NCI-H345 treated with DMSO at 0.1 percent for 48 hours (cell line): ENCODE data around the gene CCDC201.
"Not testable (repeated sequence)": the region's sequence is repeated elsewhere in the genome, so short reads cannot be mapped to it uniquely, and the experiment has no call there.

ENCODE experiments used
- DNase-seq: peaks from one replicate; lab custom pipeline; 2025; ENCODE audit not compliant: unreplicated experiment; lab: John Stamatoyannopoulos, UW

The CCDC201 gene

DNA sequence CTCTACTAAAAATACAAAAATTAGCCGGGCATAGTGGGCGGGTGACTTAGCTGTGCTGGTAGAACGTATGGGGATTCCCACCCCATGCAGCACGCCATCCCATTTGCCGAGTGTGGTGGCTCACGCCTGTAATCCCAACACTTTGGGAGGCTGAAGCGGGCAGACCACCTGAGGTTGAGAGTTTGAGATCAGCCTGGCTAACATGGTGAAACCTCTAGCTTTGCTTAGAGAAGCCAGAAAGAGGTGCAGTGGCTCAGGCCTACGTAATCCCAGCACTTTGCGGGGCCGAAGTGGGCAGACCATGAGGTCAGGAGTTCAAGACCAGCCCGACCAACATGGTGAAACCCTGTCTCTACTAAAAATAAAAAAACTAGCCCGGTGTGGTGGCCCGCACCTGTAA, 45.2 kb downstream of the CCDC201 start:
- not testable (repeated sequence) for DNase-seq

DNA sequence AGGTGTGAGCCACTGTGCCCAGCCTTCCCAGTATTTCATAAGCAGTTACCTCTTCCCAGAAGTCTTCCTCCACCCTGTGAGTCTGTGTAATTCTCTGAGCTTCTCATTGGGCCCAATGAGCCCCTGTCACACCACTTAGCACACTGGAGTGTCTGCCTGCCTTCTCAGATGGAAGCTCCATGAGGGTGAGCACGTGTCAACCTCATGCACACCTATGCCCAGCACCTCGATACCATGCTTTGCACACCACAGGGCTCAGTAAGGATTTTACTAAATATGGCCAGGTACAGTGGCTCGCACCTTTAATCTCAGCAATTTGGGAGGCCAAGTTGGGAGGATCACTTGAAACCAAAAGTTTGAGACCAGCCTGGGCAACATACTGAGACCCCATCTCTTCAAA, 46.3 kb downstream of the CCDC201 start:
- not testable (repeated sequence) for DNase-seq

- DNase-seq = not testable (repeated sequence)
Measured at GRCh38 chr7:45818763-45819162, 54.1 kb downstream of the CCDC201 start.

- DNase-seq = not testable (repeated sequence)
Measured at GRCh38 chr7:45817913-45818312, 55.0 kb downstream of the CCDC201 start.

DNA sequence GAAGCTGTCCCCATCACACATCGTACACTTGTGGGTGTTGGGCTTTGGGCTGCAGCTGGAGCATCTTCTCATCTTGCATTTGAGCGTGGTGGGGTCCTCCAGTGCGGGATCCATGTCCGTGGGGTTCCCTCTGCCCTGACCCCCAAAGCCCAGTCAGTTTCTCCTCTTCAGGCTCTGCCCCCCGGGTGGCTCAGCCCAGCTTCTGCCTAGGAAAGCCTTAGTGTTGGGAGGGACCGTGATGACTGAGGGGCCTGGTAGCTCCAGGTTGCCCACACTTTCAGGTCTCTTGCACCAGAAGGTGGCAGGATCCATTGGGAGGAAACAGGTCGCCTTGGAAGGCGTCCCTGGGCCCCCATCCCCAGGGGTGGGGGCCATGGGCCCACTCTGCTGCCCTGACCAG, 55.9 kb downstream of the CCDC201 start:
- DNase-seq = not testable (repeated sequence)

GRCh38 chr7:45814216-45815118, 58.4 kb downstream of the CCDC201 start:
- not testable (repeated sequence) for DNase-seq

- DNase-seq = not testable (repeated sequence)
Measured at GRCh38 chr7:45813771-45814170, 59.1 kb downstream of the CCDC201 start.

GRCh38 chr7:45812946-45813345, 59.9 kb downstream of the CCDC201 start:
- DNase-seq = no peak

DNA sequence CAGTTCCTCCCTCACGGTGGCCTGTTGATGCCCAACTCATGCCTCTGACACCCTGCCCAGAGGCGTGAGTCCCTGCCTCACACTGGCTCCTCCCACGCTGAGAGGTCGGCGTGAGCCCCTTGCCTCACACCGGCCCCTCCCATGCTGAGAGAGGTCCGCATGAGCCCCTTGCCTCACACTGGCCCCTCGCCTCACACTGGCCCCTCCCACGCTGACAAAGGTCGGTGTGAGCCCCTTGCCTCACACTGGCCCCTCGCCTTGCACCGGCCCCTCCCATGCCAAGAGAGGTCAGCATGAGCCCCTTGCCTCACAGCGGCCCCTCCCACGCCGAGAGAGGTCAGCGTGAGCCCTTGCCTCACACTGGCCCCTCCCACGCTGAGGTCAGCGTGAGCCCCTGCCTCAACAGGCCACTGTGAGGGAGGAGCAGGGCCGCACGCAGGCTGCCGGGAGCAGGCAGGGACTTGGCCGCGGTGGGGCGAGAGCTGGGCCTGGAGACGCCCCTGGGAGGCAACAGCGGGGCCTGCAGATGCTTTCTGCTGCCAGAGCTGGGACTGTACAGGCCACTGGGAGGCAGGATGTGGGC, 61.1 kb downstream of the CCDC201 start:
- DNase-seq = not testable (repeated sequence)

DNA sequence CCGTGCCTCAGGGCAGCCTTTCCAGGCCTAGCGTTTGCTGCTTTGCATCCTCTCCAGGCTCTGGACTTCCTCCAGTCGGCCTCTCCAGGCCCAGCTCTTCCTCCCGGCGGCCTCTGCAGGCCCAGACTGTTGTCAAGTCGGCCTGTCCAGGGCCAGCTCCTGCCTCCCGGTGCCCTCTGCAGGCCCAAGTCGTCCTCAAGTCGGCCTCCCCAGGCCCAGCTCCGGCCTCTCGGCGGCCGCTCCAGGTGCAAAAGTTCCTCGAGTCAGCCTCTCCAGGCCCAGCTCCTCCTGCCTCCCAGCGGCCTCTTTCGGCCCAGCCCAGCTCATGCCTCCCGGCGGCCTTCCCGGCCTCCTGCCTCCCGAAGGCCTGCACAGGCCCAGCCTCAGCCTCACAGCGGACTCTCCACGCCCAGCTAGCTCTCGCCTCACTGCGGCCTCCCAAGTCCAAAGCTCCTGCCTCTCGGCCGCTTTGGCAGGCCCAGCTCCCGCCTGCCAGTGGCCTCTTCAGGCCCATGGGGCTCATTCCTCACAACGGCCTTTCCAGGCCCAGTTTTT, 62.4 kb downstream of the CCDC201 start:
- not testable (repeated sequence) for DNase-seq
